Peyer's patch (tissue), 4 donors: ENCODE results near the gene PKD2L2. TPM values are rescaled to one million over a fixed set of nuclear protein-coding genes. Genes with fewer than 3 reads are reported as not detected.

Experiments used
- DNase-seq, 3 donors: peaks; one replicate each; pipeline ENCODE4 v3.0.0-alpha.2; 2017 to 2019
- H3K27ac ChIP-seq, 4 donors: fragments of 200-600 bp; sonication (generic); one replicate each; pipeline ENCODE4 v1.5.1; 2016 to 2019
- H3K27me3 ChIP-seq, 2 donors: fragments of 200-600 bp; sonication (generic); one replicate each; pipeline ENCODE4 v1.5.1; 2019
- H3K36me3 ChIP-seq, 3 donors: fragments of 200-600 bp; sonication (generic); one replicate each; pipeline ENCODE4 v1.5.1; 2016 to 2019
- H3K4me1 ChIP-seq, 4 donors: fragments of 200-600 bp; sonication (generic); one replicate each; pipeline ENCODE4 v1.5.1; 2016 to 2019
- H3K4me3 ChIP-seq, 4 donors: fragments of 200-600 bp; sonication (generic); 1 replicate in 3 of 4; 2 replicates in 1 of 4; pipeline ENCODE4 v1.5.1; 2016 to 2019; ENCODE audit warnings: mild to moderate bottlenecking in 1 of 4
- H3K9me3 ChIP-seq, 4 donors: fragments of 200-600 bp; sonication (generic); one replicate each; pipeline ENCODE4 v1.5.1; 2016 to 2019; ENCODE audit warnings: mild to moderate bottlenecking in 1 of 4
- CTCF ChIP-seq, 6 experiments: fragments of 450-650 bp in 4 of 6; fragments of 200-600 bp in 2 of 6; sonication (generic) in 1 of 6; IDR thresholded peaks; one replicate each; pipeline ENCODE4 v1.5.1; 2017 to 2019; ENCODE audit warnings: antibody characterized with exemption in 6 of 6, mild to moderate bottlenecking in 3 of 6, moderate library complexity in 1 of 6
- POLR2A ChIP-seq, 2 donors: fragments of 450-650 bp; IDR thresholded peaks; one replicate each; pipeline ENCODE4 v1.5.1; 2017; ENCODE audit warnings: antibody characterized with exemption in 2 of 2, mild to moderate bottlenecking in 2 of 2, moderate library complexity in 2 of 2
- total RNA-seq, 4 donors: library from RNA; depleted of rRNA; stranded (reverse); fragments of >200 nt; gene quantifications; one replicate each; pipeline ENCODE4 v1.1.0, GENCODE V29; 2016

PKD2L2 gene
- total RNA-seq, 4 donors from 2014 or later = not detected

- no peak for DNase-seq
- Histone ChIP-seq H3K27ac (no peak overlapping the region), H3K4me1 (no peaks in the 10 kb centered on the region), H3K36me3 (no peaks in the 10 kb centered on the region), H3K27me3 (no peaks in the 10 kb centered on the region), H3K4me3 (no peak overlapping the region), H3K9me3 (no peaks in the 10 kb centered on the region)
- no peak for TF ChIP-seq CTCF (IDR thresholded peaks at IDR 0.05)
- no peak for TF ChIP-seq POLR2A (IDR thresholded peaks at IDR 0.05)
Measured at GRCh38 chr5:137876101-137876500, 13.2 kb upstream of the PKD2L2 start.

- no peaks in the 10 kb centered on the region for H3K9me3 ChIP-seq
- H3K36me3 ChIP-seq = no peaks in the 10 kb centered on the region
- no peaks in the 10 kb centered on the region for H3K27me3 ChIP-seq
- H3K4me3 ChIP-seq = no peak overlapping the region
- H3K4me1 ChIP-seq = no peaks in the 10 kb centered on the region
- H3K27ac ChIP-seq = no peak overlapping the region
- TF ChIP-seq POLR2A (IDR thresholded peaks at IDR 0.05) (no peak), CTCF (IDR thresholded peaks at IDR 0.05) (no peak)
- no peak for DNase-seq
Measured at GRCh38 chr5:137880313-137880712, 8.9 kb upstream of the PKD2L2 start.

GRCh38 chr5:137887831-137888230 is 1.4 kb upstream of the PKD2L2 start:
- Histone ChIP-seq H3K27me3 (no peaks in the 10 kb centered on the region), H3K9me3 (no peaks in the 10 kb centered on the region), H3K4me1 (no peaks in the 10 kb centered on the region), H3K4me3 (no peak overlapping the region), H3K27ac (no peak overlapping the region), H3K36me3 (no peaks in the 10 kb centered on the region)
- no peak for TF ChIP-seq POLR2A (IDR thresholded peaks at IDR 0.05)
- TF ChIP-seq CTCF (IDR thresholded peaks at IDR 0.05) = no peak
- no peak for DNase-seq

- H3K4me3 ChIP-seq = peak overlapping the region; percentile 49 to 55 (median 51)
- H3K27me3 ChIP-seq = no peaks in the 10 kb centered on the region
- no peak for TF ChIP-seq POLR2A (IDR thresholded peaks at IDR 0.05)
- no peak for DNase-seq
- peak overlapping the region; percentile 69 to 81 (median 78) for H3K27ac ChIP-seq
- H3K4me1 ChIP-seq = no peaks in the 10 kb centered on the region
- no peaks in the 10 kb centered on the region for H3K36me3 ChIP-seq
- H3K9me3 ChIP-seq = no peaks in the 10 kb centered on the region
Measured at GRCh38 chr5:137888466-137888862, 793 bp upstream of the PKD2L2 start.

- H3K4me3 ChIP-seq = no peak overlapping the region
- TF ChIP-seq CTCF (IDR thresholded peaks at IDR 0.05) (no peak), POLR2A (IDR thresholded peaks at IDR 0.05) (no peak)
- DNase-seq = no peak
- H3K4me1 ChIP-seq = no peaks in the 10 kb centered on the region
- H3K27me3 ChIP-seq = no peaks in the 10 kb centered on the region
- no peaks in the 10 kb centered on the region for H3K9me3 ChIP-seq
- no peaks in the 10 kb centered on the region for H3K36me3 ChIP-seq
- no peak overlapping the region for H3K27ac ChIP-seq
Measured at GRCh38 chr5:137890845-137891244, 1.6 kb downstream of the PKD2L2 start.

GRCh38 chr5:137891849-137892248 is 2.6 kb downstream of the PKD2L2 start:
- TF ChIP-seq CTCF (IDR thresholded peaks at IDR 0.05) (peak in 2 of 6 experiments; percentile 9 to 32), POLR2A (IDR thresholded peaks at IDR 0.05) (no peak)
- DNase-seq = no peak
- H3K4me3 ChIP-seq = no peak overlapping the region

More at GRCh38 chr5:137891849-137892248, 2.6 kb downstream of the PKD2L2 start:
- no peaks in the 10 kb centered on the region for H3K27me3 ChIP-seq
- H3K36me3 ChIP-seq = no peaks in the 10 kb centered on the region
- H3K4me1 ChIP-seq = no peaks in the 10 kb centered on the region
- no peak overlapping the region for H3K27ac ChIP-seq
- H3K9me3 ChIP-seq = no peaks in the 10 kb centered on the region
